Mononuclear cell (primary cell): ENCODE measurements around the gene TRAIP. TPM values are rescaled to one million over a fixed set of nuclear protein-coding genes. Genes with fewer than 3 reads are reported as not detected.
"Not testable (repeated sequence)": the region's sequence is repeated elsewhere in the genome, so short reads cannot be mapped to it uniquely, and the experiment has no call there.

Source experiments
- H3K27me3 ChIP-seq: 2 replicates; pipeline ENCODE4 v1.6.0; 2011; ENCODE audit warnings: low read length, control low read depth; ENCODE audit not compliant: insufficient read depth
- H3K4me1 ChIP-seq: 2 replicates; pipeline ENCODE4 v1.5.1; 2011; ENCODE audit warnings: mild to moderate bottlenecking, low read length, control low read depth; ENCODE audit not compliant: insufficient read depth
- H3K4me3 ChIP-seq: 2 replicates; pipeline ENCODE4 v1.5.1; 2011; ENCODE audit warnings: mild to moderate bottlenecking, low read length, moderate library complexity
- H3K9me3 ChIP-seq: 2 replicates; pipeline ENCODE4 v1.5.1; 2011; ENCODE audit warnings: low read depth, mild to moderate bottlenecking, control low read depth, low read length
- total RNA-seq: library from RNA; depleted of rRNA; stranded (reverse); fragments of >200 nt; gene quantifications from one replicate; pipeline ENCODE4 v1.2.3, GENCODE V29; 2012

The TRAIP gene
- total RNA-seq, 1 donor, result 3.3 TPM

- Histone ChIP-seq H3K4me3 (no peak overlapping the region), H3K27me3 (no peaks in the 10 kb centered on the region), H3K9me3 (no peaks in the 10 kb centered on the region), H3K4me1 (peaks cover under 1% of the 10 kb centered on the region)
Observed at GRCh38 chr3:49792371-49793150, 63.8 kb downstream of the TRAIP start.

GRCh38 chr3:49791571-49791970, 64.8 kb downstream of the TRAIP start:
- Histone ChIP-seq H3K9me3 (no peaks in the 10 kb centered on the region), H3K4me1 (peaks cover 10% of the 10 kb centered on the region), H3K27me3 (no peaks in the 10 kb centered on the region), H3K4me3 (no peak overlapping the region)

- no peaks in the 10 kb centered on the region for H3K27me3 ChIP-seq
- H3K4me3 ChIP-seq, result no peak overlapping the region
- H3K9me3 ChIP-seq, result no peaks in the 10 kb centered on the region
- peaks cover 10% of the 10 kb centered on the region for H3K4me1 ChIP-seq
Observed at GRCh38 chr3:49790626-49791411, 65.5 kb downstream of the TRAIP start.

- Histone ChIP-seq H3K27me3 (no peaks in the 10 kb centered on the region), H3K9me3 (no peaks in the 10 kb centered on the region), H3K4me3 (no peak overlapping the region), H3K4me1 (peaks cover 27% of the 10 kb centered on the region)
Observed at GRCh38 chr3:49788056-49788455, 68.3 kb downstream of the TRAIP start.

GRCh38 chr3:49787536-49787935, 68.8 kb downstream of the TRAIP start:
- Histone ChIP-seq H3K4me1 (peaks cover 27% of the 10 kb centered on the region), H3K4me3 (no peak overlapping the region), H3K27me3 (no peaks in the 10 kb centered on the region), H3K9me3 (no peaks in the 10 kb centered on the region)

GRCh38 chr3:49787182-49787464, 69.2 kb downstream of the TRAIP start:
- H3K9me3 ChIP-seq, result no peaks in the 10 kb centered on the region
- H3K27me3 ChIP-seq, result no peaks in the 10 kb centered on the region
- H3K4me3 ChIP-seq, result peak overlapping the region; percentile 98
- peaks cover 27% of the 10 kb centered on the region for H3K4me1 ChIP-seq

GRCh38 chr3:49786357-49787181, 69.8 kb downstream of the TRAIP start, which contains the start of gene IP6K1:
Gene IP6K1 (minus strand): TSS chr3:49786542. CDS start chr3:49748040, 38,502 bp downstream.
- H3K9me3 ChIP-seq, result no peaks in the 10 kb centered on the region

GRCh38 chr3:49785565-49786356, 70.6 kb downstream of the TRAIP start:
- H3K27me3 ChIP-seq, result no peaks in the 10 kb centered on the region
- peaks cover 28% of the 10 kb centered on the region for H3K4me1 ChIP-seq
- H3K9me3 ChIP-seq, result no peaks in the 10 kb centered on the region
- H3K4me3 ChIP-seq, result peak overlapping the region; percentile 98

More at GRCh38 chr3:49786357-49787181, 69.8 kb downstream of the TRAIP start, which contains the start of gene IP6K1:
- Histone ChIP-seq H3K4me1 (peaks cover 27% of the 10 kb centered on the region), H3K4me3 (peak within 1 kb of the TSS; percentile 98), H3K27me3 (no peaks in the 10 kb centered on the region)

- not testable (repeated sequence) for H3K27me3 ChIP-seq, H3K4me3 ChIP-seq, H3K9me3 ChIP-seq
- H3K4me1 ChIP-seq, result peaks cover 31% of the 10 kb centered on the region
Observed at GRCh38 chr3:49782277-49782676, 74.1 kb downstream of the TRAIP start.

- Histone ChIP-seq H3K9me3 (no peaks in the 10 kb centered on the region), H3K4me1 (peaks cover 24% of the 10 kb centered on the region)
Observed at GRCh38 chr3:49781415-49782199, 74.8 kb downstream of the TRAIP start.

GRCh38 chr3:49780975-49781365, 75.4 kb downstream of the TRAIP start:
- H3K9me3 ChIP-seq, H3K4me3 ChIP-seq, H3K27me3 ChIP-seq: not testable (repeated sequence)
- H3K4me1 ChIP-seq, result peaks cover 24% of the 10 kb centered on the region

More at GRCh38 chr3:49781415-49782199, 74.8 kb downstream of the TRAIP start:
- no peaks in the 10 kb centered on the region for H3K27me3 ChIP-seq
- H3K4me3 ChIP-seq, result no peak overlapping the region

GRCh38 chr3:49780080-49780974, 76.0 kb downstream of the TRAIP start:
- H3K4me1 ChIP-seq, result peaks cover 20% of the 10 kb centered on the region

More at GRCh38 chr3:49780080-49780974, 76.0 kb downstream of the TRAIP start:
- H3K27me3 ChIP-seq, result no peaks in the 10 kb centered on the region
- H3K9me3 ChIP-seq, result no peaks in the 10 kb centered on the region
- no peak overlapping the region for H3K4me3 ChIP-seq
